ENCODE measurements around the gene PCSK2.

Gene PCSK2

GRCh38 chr20:17473659-17474058 is 246.8 kb downstream of the PCSK2 start:
- Histone ChIP-seq H3K27ac (ENCODE audit: low read depth, low read length) (no peak overlapping the region), H2AFZ (ENCODE audit: low read length, unreplicated experiment) (no peak overlapping the region), H3K79me2 (ENCODE audit: control insufficient read depth, insufficient read depth, low read length, unreplicated experiment) (no peaks in the 10 kb centered on the region), H3K27me3 (ENCODE audit: insufficient read depth, low read length) (peaks cover 24% of the 10 kb centered on the region), H3K4me1 (ENCODE audit: control insufficient read depth, insufficient read depth, low read length, unreplicated experiment) (no peaks in the 10 kb centered on the region), H3K4me3 (ENCODE audit: low read depth, low read length) (no peak overlapping the region), H3K36me3 (ENCODE audit: insufficient read depth, low read length) (no peaks in the 10 kb centered on the region)

DNA sequence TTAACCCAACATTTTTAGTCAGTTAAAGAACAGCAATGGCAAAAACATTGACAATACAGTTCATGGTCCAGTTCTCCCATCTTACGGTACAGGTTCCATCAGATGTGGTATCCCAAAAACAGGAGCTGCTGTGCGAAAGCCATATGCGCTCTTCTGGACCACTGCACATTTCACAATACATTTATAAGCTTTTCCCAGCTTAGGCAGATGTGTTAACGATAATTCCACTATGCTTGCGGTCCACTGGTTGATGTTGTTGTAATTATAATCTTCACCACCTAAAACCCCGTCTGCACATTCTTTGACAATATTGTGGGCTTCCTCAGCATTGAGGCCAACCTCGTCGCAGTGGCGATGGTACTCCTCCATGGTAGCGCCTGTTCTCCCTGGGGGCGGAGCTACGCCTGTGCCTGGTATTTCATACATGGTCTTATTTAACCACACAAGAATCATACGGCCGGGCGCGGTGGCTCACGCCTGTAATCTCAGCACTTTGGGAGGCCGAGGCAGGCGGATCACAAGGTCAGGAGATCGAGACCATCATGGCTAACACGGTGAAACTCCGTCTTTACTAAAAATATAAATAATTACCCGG is 252.3 kb downstream of the PCSK2 start:
- Histone ChIP-seq H3K27ac (ENCODE audit: low read depth, low read length) (no peak overlapping the region), H3K4me3 (ENCODE audit: low read depth, low read length) (no peak overlapping the region), H3K36me3 (ENCODE audit: insufficient read depth, low read length) (no peaks in the 10 kb centered on the region), H3K27me3 (ENCODE audit: insufficient read depth, low read length) (peaks cover 39% of the 10 kb centered on the region), H3K4me1 (ENCODE audit: control insufficient read depth, insufficient read depth, low read length, unreplicated experiment) (no peaks in the 10 kb centered on the region), H3K79me2 (ENCODE audit: control insufficient read depth, insufficient read depth, low read length, unreplicated experiment) (no peaks in the 10 kb centered on the region), H2AFZ (ENCODE audit: low read length, unreplicated experiment) (no peak overlapping the region)

DNA sequence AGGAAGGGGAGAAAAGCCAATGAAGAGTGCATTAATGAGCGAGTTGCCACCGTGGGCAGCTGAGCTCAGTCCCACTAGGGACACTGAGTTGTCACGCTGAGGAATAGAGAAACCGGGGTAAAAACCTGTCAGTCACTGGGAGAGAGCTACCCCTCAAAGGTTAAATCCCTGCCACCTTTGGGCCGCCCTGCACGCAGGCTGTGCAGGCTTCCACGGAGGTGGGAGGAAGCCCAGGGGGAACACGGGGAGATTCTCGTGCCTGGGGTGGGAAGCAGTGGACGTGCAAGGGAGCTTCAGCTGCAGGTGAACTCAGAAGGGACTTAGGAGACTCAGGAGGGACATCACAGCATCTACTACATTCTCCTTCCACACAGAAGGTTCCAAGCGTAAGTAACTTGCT is 253.9 kb downstream of the PCSK2 start:
- H3K27me3 ChIP-seq (ENCODE audit: insufficient read depth, low read length): peaks cover 42% of the 10 kb centered on the region
- H3K4me1 ChIP-seq (ENCODE audit: control insufficient read depth, insufficient read depth, low read length, unreplicated experiment): no peaks in the 10 kb centered on the region
- no peak overlapping the region for H2AFZ ChIP-seq (ENCODE audit: low read length, unreplicated experiment)
- H3K79me2 ChIP-seq (ENCODE audit: control insufficient read depth, insufficient read depth, low read length, unreplicated experiment): no peaks in the 10 kb centered on the region
- no peaks in the 10 kb centered on the region for H3K36me3 ChIP-seq (ENCODE audit: insufficient read depth, low read length)
- H3K27ac ChIP-seq (ENCODE audit: low read depth, low read length): no peak overlapping the region
- H3K4me3 ChIP-seq (ENCODE audit: low read depth, low read length): no peak overlapping the region

- peaks cover 51% of the 10 kb centered on the region for H3K27me3 ChIP-seq (ENCODE audit: insufficient read depth, low read length)
Observed at GRCh38 chr20:17481661-17482060, 254.8 kb downstream of the PCSK2 start.

DNA sequence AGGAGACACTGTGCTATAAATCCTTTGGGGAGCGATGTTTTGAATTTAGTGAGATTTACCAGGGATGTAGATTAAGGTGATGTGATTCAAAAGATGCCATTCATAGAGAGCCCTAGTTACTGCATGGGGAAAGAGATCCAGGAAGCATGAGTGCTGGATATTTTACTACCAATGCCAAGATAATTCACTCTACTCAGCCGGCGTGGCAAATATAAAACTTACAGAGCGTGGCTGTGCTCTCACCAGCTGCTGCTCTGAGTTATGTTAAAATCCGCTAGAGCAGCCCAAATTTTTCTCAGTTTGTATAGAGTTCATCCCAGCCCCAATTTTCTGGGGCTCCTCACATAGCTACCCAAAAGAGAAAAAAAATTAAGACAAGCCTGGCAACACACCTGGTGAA is 255.7 kb downstream of the PCSK2 start:
- H3K36me3 ChIP-seq (ENCODE audit: insufficient read depth, low read length): no peaks in the 10 kb centered on the region
- no peak overlapping the region for H3K4me3 ChIP-seq (ENCODE audit: low read depth, low read length)
- H3K27me3 ChIP-seq (ENCODE audit: insufficient read depth, low read length): peaks cover 56% of the 10 kb centered on the region
- H3K4me1 ChIP-seq (ENCODE audit: control insufficient read depth, insufficient read depth, low read length, unreplicated experiment): no peaks in the 10 kb centered on the region
- no peak overlapping the region for H2AFZ ChIP-seq (ENCODE audit: low read length, unreplicated experiment)
- no peaks in the 10 kb centered on the region for H3K79me2 ChIP-seq (ENCODE audit: control insufficient read depth, insufficient read depth, low read length, unreplicated experiment)
- no peak overlapping the region for H3K27ac ChIP-seq (ENCODE audit: low read depth, low read length)

More at GRCh38 chr20:17481661-17482060, 254.8 kb downstream of the PCSK2 start:
- H3K27ac ChIP-seq (ENCODE audit: low read depth, low read length): no peak overlapping the region
- H2AFZ ChIP-seq (ENCODE audit: low read length, unreplicated experiment): no peak overlapping the region
- H3K4me1 ChIP-seq (ENCODE audit: control insufficient read depth, insufficient read depth, low read length, unreplicated experiment): no peaks in the 10 kb centered on the region
- H3K36me3 ChIP-seq (ENCODE audit: insufficient read depth, low read length): no peaks in the 10 kb centered on the region
- no peak overlapping the region for H3K4me3 ChIP-seq (ENCODE audit: low read depth, low read length)
- H3K79me2 ChIP-seq (ENCODE audit: control insufficient read depth, insufficient read depth, low read length, unreplicated experiment): no peaks in the 10 kb centered on the region

DNA sequence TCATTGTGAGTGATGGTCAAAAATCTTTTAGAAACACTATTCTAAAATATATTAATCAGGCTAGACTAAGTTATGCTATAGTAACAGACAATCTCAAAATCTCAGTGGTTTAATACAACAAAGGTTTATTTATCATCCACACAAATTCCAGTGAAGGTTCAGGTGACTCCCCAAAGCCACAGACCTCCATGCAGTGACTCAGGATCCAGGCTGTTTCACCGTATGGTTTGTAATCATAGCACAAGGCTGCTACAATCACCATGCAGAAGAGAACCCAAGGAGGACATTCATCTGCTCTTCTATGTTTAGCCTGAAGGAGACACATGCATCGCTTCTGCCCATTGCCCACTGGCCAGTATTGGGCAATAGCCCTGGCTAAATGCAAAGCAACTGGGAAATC is 258.2 kb downstream of the PCSK2 start:
- Histone ChIP-seq H3K4me1 (ENCODE audit: control insufficient read depth, insufficient read depth, low read length, unreplicated experiment) (no peaks in the 10 kb centered on the region), H3K4me3 (ENCODE audit: low read depth, low read length) (no peak overlapping the region), H3K27ac (ENCODE audit: low read depth, low read length) (no peak overlapping the region), H2AFZ (ENCODE audit: low read length, unreplicated experiment) (no peak overlapping the region), H3K79me2 (ENCODE audit: control insufficient read depth, insufficient read depth, low read length, unreplicated experiment) (no peaks in the 10 kb centered on the region), H3K27me3 (ENCODE audit: insufficient read depth, low read length) (peaks cover 77% of the 10 kb centered on the region), H3K36me3 (ENCODE audit: insufficient read depth, low read length) (no peaks in the 10 kb centered on the region)

GRCh38 chr20:17488916-17489600 is 262.2 kb downstream of the PCSK2 start:
- Histone ChIP-seq H3K27me3 (ENCODE audit: insufficient read depth, low read length) (peaks cover 59% of the 10 kb centered on the region), H3K79me2 (ENCODE audit: control insufficient read depth, insufficient read depth, low read length, unreplicated experiment) (no peaks in the 10 kb centered on the region), H3K27ac (ENCODE audit: low read depth, low read length) (no peak overlapping the region), H3K4me3 (ENCODE audit: low read depth, low read length) (no peak overlapping the region), H3K4me1 (ENCODE audit: control insufficient read depth, insufficient read depth, low read length, unreplicated experiment) (no peaks in the 10 kb centered on the region), H3K36me3 (ENCODE audit: insufficient read depth, low read length) (no peaks in the 10 kb centered on the region), H2AFZ (ENCODE audit: low read length, unreplicated experiment) (no peak overlapping the region)

- H2AFZ ChIP-seq (ENCODE audit: low read length, unreplicated experiment): no peak overlapping the region
- no peak overlapping the region for H3K27ac ChIP-seq (ENCODE audit: low read depth, low read length)
- no peaks in the 10 kb centered on the region for H3K36me3 ChIP-seq (ENCODE audit: insufficient read depth, low read length)
Observed at GRCh38 chr20:17490501-17490900, 263.7 kb downstream of the PCSK2 start.

GRCh38 chr20:17491041-17491440 is 264.2 kb downstream of the PCSK2 start:
- Histone ChIP-seq H3K4me1 (ENCODE audit: control insufficient read depth, insufficient read depth, low read length, unreplicated experiment) (no peaks in the 10 kb centered on the region), H3K4me3 (ENCODE audit: low read depth, low read length) (no peak overlapping the region), H2AFZ (ENCODE audit: low read length, unreplicated experiment) (no peak overlapping the region), H3K27ac (ENCODE audit: low read depth, low read length) (no peak overlapping the region), H3K79me2 (ENCODE audit: control insufficient read depth, insufficient read depth, low read length, unreplicated experiment) (no peaks in the 10 kb centered on the region), H3K27me3 (ENCODE audit: insufficient read depth, low read length) (peaks cover 42% of the 10 kb centered on the region), H3K36me3 (ENCODE audit: insufficient read depth, low read length) (no peaks in the 10 kb centered on the region)

More at GRCh38 chr20:17490501-17490900, 263.7 kb downstream of the PCSK2 start:
- Histone ChIP-seq H3K4me3 (ENCODE audit: low read depth, low read length) (no peak overlapping the region), H3K4me1 (ENCODE audit: control insufficient read depth, insufficient read depth, low read length, unreplicated experiment) (no peaks in the 10 kb centered on the region), H3K79me2 (ENCODE audit: control insufficient read depth, insufficient read depth, low read length, unreplicated experiment) (no peaks in the 10 kb centered on the region), H3K27me3 (ENCODE audit: insufficient read depth, low read length) (peaks cover 47% of the 10 kb centered on the region)

- Histone ChIP-seq H2AFZ (ENCODE audit: low read length, unreplicated experiment) (no peak overlapping the region), H3K4me3 (ENCODE audit: low read depth, low read length) (no peak overlapping the region), H3K79me2 (ENCODE audit: control insufficient read depth, insufficient read depth, low read length, unreplicated experiment) (no peaks in the 10 kb centered on the region), H3K27ac (ENCODE audit: low read depth, low read length) (no peak overlapping the region), H3K36me3 (ENCODE audit: insufficient read depth, low read length) (no peaks in the 10 kb centered on the region), H3K27me3 (ENCODE audit: insufficient read depth, low read length) (peaks cover 37% of the 10 kb centered on the region), H3K4me1 (ENCODE audit: control insufficient read depth, insufficient read depth, low read length, unreplicated experiment) (no peaks in the 10 kb centered on the region)
Observed at GRCh38 chr20:17491488-17491887, 264.6 kb downstream of the PCSK2 start.

DNA sequence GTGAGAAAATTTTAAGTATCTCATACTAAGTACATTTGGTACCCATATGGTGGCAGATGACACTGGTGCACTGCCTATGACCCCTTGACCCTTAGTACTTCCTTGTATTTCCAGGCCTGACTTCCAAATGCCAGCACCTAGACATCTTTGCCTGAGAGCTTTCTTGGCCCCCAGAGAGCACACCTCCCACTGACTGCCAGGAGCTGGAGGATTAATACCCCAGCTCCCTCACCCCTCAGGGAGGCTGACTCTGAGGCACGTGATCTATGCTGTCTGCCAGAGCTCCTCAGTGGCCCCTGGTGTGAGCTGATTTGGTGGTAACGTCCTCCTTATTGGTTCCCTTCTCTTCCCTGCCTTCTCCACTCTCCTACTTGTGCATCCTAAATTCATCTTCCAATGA is 266.3 kb downstream of the PCSK2 start:
- no peak overlapping the region for H2AFZ ChIP-seq (ENCODE audit: low read length, unreplicated experiment)
- H3K36me3 ChIP-seq (ENCODE audit: insufficient read depth, low read length): no peaks in the 10 kb centered on the region
- H3K27me3 ChIP-seq (ENCODE audit: insufficient read depth, low read length): peaks cover 24% of the 10 kb centered on the region
- no peaks in the 10 kb centered on the region for H3K79me2 ChIP-seq (ENCODE audit: control insufficient read depth, insufficient read depth, low read length, unreplicated experiment)
- no peak overlapping the region for H3K4me3 ChIP-seq (ENCODE audit: low read depth, low read length)
- H3K27ac ChIP-seq (ENCODE audit: low read depth, low read length): no peak overlapping the region
- peaks cover 4% of the 10 kb centered on the region for H3K4me1 ChIP-seq (ENCODE audit: control insufficient read depth, insufficient read depth, low read length, unreplicated experiment)

Measured in ACC112 (cell line).